Fibroblast of lung (primary cell): ENCODE results near the gene P3R3URF. TPM values are rescaled to one million over a fixed set of nuclear protein-coding genes. Genes with fewer than 3 reads are reported as not detected.

Experiments
- DNase-seq, 2 donors: peaks; one replicate each; pipeline versions ENCODE4 v3.0.0 to v3.0.0-alpha.2; 2010; ENCODE audit warnings: low read depth in 2 of 2
- H2AFZ ChIP-seq: 2 replicates; pipeline ENCODE4 v1.5.1; 2012; ENCODE audit warnings: low read length, control low read depth, inconsistent platforms
- H3K27ac ChIP-seq: 2 replicates; pipeline ENCODE4 v1.5.1; 2011; ENCODE audit warnings: low read length, control low read depth; ENCODE audit not compliant: insufficient read depth
- H3K27me3 ChIP-seq: 2 replicates; pipeline ENCODE4 v1.5.1; 2011; ENCODE audit warnings: mild to moderate bottlenecking, low read length; ENCODE audit not compliant: control insufficient read depth, insufficient read depth
- H3K36me3 ChIP-seq: 2 replicates; pipeline ENCODE4 v1.5.1; 2011; ENCODE audit warnings: low read length; ENCODE audit not compliant: control insufficient read depth, insufficient read depth
- H3K4me1 ChIP-seq: 2 replicates; pipeline ENCODE4 v1.5.1; 2011; ENCODE audit warnings: low read length; ENCODE audit not compliant: control insufficient read depth, insufficient read depth; ENCODE audit errors: extremely low read depth
- H3K4me2 ChIP-seq: 2 replicates; pipeline ENCODE4 v1.5.1; 2011; ENCODE audit warnings: low read length, control low read depth; ENCODE audit not compliant: insufficient read depth; ENCODE audit errors: extremely low read depth
- H3K4me3 ChIP-seq, 4 experiments: fragments of 200-600 bp in 1 of 4; sonication (generic) in 1 of 4; replicated peaks in 1 of 4; 2 replicates each; pipeline ENCODE4 v1.5.1; 2011 to 2016; ENCODE audit warnings: low read length in 4 of 4, low read depth in 3 of 4, mild to moderate bottlenecking in 3 of 4, control low read depth in 2 of 4, inconsistent platforms in 1 of 4, mixed read lengths in 1 of 4; ENCODE audit not compliant: insufficient read depth in 1 of 4; ENCODE audit errors: control extremely low read depth in 1 of 4
- H3K79me2 ChIP-seq: 2 replicates; pipeline ENCODE4 v1.5.1; 2012; ENCODE audit warnings: mild to moderate bottlenecking, low read length, inconsistent platforms; ENCODE audit not compliant: control insufficient read depth, insufficient read depth
- H3K9ac ChIP-seq: 2 replicates; pipeline ENCODE4 v1.5.1; 2011; ENCODE audit warnings: mild to moderate bottlenecking, low read length, control low read depth; ENCODE audit not compliant: insufficient read depth
- H3K9me3 ChIP-seq: 2 replicates; pipeline ENCODE4 v1.5.1; 2012; ENCODE audit warnings: low read depth, low read length; ENCODE audit not compliant: control insufficient read depth, insufficient read depth
- H4K20me1 ChIP-seq: 2 replicates; pipeline ENCODE4 v1.5.1; 2011; ENCODE audit warnings: low read length; ENCODE audit not compliant: control insufficient read depth, insufficient read depth; ENCODE audit errors: extremely low read depth
- CTCF ChIP-seq, 2 donors: IDR thresholded peaks in 1 of 2; conservative IDR thresholded peaks in 1 of 2; 1 replicate in 1 of 2; 2 replicates in 1 of 2; pipeline ENCODE4 v1.5.1; 2011 to 2012; ENCODE audit warnings: low read length in 2 of 2, control low read depth in 1 of 2, inconsistent platforms in 1 of 2, low read depth in 1 of 2, mild to moderate bottlenecking in 1 of 2
- EZH2 ChIP-seq: IDR thresholded peaks from 2 replicates; pipeline ENCODE4 v1.5.1; 2012; ENCODE audit warnings: low read length, control low read depth, mild to moderate bottlenecking; ENCODE audit errors: missing control alignments
- polyA plus RNA-seq, 2 donors: library from polyadenylated mRNA; depleted of rRNA in 1 of 2; stranded (reverse) in 1 of 2; unstranded in 1 of 2; fragments of >200 nt; gene quantifications; 2 replicates each; pipeline ENCODE4 v1.2.1, GENCODE V29; 2011 to 2012; ENCODE audit warnings: missing spikeins in 1 of 2
- total RNA-seq: library from RNA; depleted of rRNA; stranded (reverse); fragments of >200 nt; gene quantifications from 2 replicates; pipeline ENCODE4 v1.2.1, GENCODE V29; 2014

P3R3URF gene
- total and polyA plus RNA-seq, 2 donors (not counting 1 experiment from before 2014, with no cell fraction given), result not detected

DNA sequence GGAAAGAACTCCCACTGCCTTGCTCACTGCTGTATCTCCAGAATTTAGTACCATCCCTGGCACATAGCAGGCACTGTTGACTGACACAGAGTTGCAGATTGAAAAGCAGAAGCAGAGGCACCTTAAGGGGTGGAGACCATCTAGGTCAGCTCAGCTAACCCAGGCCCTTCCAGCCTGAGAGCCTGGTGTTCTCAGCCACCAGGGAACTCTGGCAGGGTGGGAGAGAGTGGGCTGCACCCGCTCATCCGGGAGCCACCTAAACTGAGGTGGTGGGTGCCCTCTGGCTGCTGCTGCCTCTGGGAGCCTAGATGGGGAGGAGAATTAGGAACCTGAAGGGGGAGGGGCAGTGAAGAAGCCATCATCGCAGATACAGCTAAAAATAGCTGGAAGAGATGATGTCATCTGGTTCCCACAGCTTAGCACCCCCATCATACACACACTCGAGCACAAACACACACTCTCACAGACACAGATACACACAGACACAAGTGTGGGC, 2.9 kb downstream of the P3R3URF start:
- no peaks in the 10 kb centered on the region for H3K9me3 ChIP-seq
- no peaks in the 10 kb centered on the region for H3K36me3 ChIP-seq
- H3K9ac ChIP-seq, result no peak overlapping the region
- H2AFZ ChIP-seq, result no peak overlapping the region
- peak; percentile 32 to 42 for DNase-seq
- H3K4me3 ChIP-seq, result no peak overlapping the region
- no peaks in the 10 kb centered on the region for H3K79me2 ChIP-seq
- H3K27me3 ChIP-seq, result peaks cover 13% of the 10 kb centered on the region
- H4K20me1 ChIP-seq, result no peaks in the 10 kb centered on the region
- TF ChIP-seq EZH2, result no peak
- TF ChIP-seq CTCF (conservative IDR thresholded peaks at IDR 0.05 in 1 of 2, IDR thresholded peaks at IDR 0.05 in 1 of 2; ENCODE audit: low read depth in 1 of 2, low read length in 2 of 2), result no peak
- no peak overlapping the region for H3K27ac ChIP-seq
- H3K4me1 ChIP-seq, result peaks cover 6% of the 10 kb centered on the region
- H3K4me2 ChIP-seq, result no peak overlapping the region

GRCh38 chr1:46172321-46172720, 4.0 kb downstream of the P3R3URF start:
- H2AFZ ChIP-seq, result no peak overlapping the region
- no peaks in the 10 kb centered on the region for H4K20me1 ChIP-seq
- DNase-seq, result no peak
- no peak overlapping the region for H3K4me3 ChIP-seq
- H3K9me3 ChIP-seq, result no peaks in the 10 kb centered on the region
- no peak overlapping the region for H3K27ac ChIP-seq
- no peak for TF ChIP-seq CTCF (conservative IDR thresholded peaks at IDR 0.05 in 1 of 2, IDR thresholded peaks at IDR 0.05 in 1 of 2; ENCODE audit: low read depth in 1 of 2, low read length in 2 of 2)
- TF ChIP-seq EZH2, result no peak
- no peaks in the 10 kb centered on the region for H3K79me2 ChIP-seq
- no peaks in the 10 kb centered on the region for H3K36me3 ChIP-seq
- no peak overlapping the region for H3K4me2 ChIP-seq
- H3K4me1 ChIP-seq, result peaks cover 6% of the 10 kb centered on the region
- peaks cover 13% of the 10 kb centered on the region for H3K27me3 ChIP-seq
- H3K9ac ChIP-seq, result no peak overlapping the region

DNA sequence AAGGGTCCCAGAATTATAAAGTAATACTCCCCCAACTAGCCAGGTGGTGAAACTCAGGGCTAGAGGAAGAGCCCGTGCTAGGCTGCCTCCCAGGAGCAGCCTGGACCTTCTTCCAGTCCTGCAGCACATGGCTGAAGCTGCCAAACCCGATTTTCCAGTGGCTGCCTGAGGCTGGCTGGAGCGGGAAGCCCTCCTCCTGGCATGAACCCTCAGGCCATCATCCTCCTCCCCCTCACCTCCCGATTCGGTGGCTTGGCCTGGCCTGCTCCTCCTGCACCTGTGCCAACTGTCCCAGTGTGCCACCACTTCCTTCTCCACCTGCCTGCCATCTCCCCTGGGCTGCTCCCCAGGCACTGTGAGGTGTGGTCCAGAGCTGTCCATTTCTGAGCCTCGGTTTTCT, 4.4 kb downstream of the P3R3URF start:
- DNase-seq, result no peak
- Histone ChIP-seq H3K4me1 (peaks cover 6% of the 10 kb centered on the region), H3K27me3 (peaks cover 18% of the 10 kb centered on the region), H3K9ac (no peak overlapping the region), H4K20me1 (no peaks in the 10 kb centered on the region), H2AFZ (no peak overlapping the region), H3K4me2 (no peak overlapping the region), H3K79me2 (no peaks in the 10 kb centered on the region), H3K9me3 (no peaks in the 10 kb centered on the region), H3K27ac (no peak overlapping the region), H3K4me3 (no peak overlapping the region), H3K36me3 (no peaks in the 10 kb centered on the region)
- TF ChIP-seq EZH2 (no peak), CTCF (conservative IDR thresholded peaks at IDR 0.05 in 1 of 2, IDR thresholded peaks at IDR 0.05 in 1 of 2; ENCODE audit: low read depth in 1 of 2, low read length in 2 of 2) (no peak)
